Large intestine (tissue), 3 donors: ENCODE results near the gene EDEM1. TPM values are rescaled to one million over a fixed set of nuclear protein-coding genes. Genes with fewer than 3 reads are reported as not detected.

ENCODE experiments used
- DNase-seq, 2 donors: peaks; one replicate each; pipeline versions ENCODE4 v3.0.0 to v3.0.0-alpha.2; 2013
- H3K27ac ChIP-seq: one replicate; pipeline ENCODE4 v1.5.1; 2013; ENCODE audit warnings: low read length
- H3K27me3 ChIP-seq: 2 replicates; pipeline ENCODE4 v1.6.1; 2013; ENCODE audit warnings: low read length; ENCODE audit not compliant: control insufficient read depth, insufficient read depth
- H3K36me3 ChIP-seq: 2 replicates; pipeline ENCODE4 v1.6.1; 2013; ENCODE audit warnings: low read length; ENCODE audit not compliant: control insufficient read depth, insufficient read depth
- H3K4me1 ChIP-seq: one replicate; pipeline ENCODE4 v1.6.1; 2013; ENCODE audit warnings: low read length; ENCODE audit not compliant: control insufficient read depth, insufficient read depth
- H3K4me3 ChIP-seq: one replicate; pipeline ENCODE4 v1.5.1; 2013; ENCODE audit warnings: low read length
- H3K9me3 ChIP-seq: one replicate; pipeline ENCODE4 v1.6.1; 2013; ENCODE audit warnings: mild to moderate bottlenecking, low read depth, low read length, moderate library complexity; ENCODE audit not compliant: control insufficient read depth
- WGBS: methylation state at CpG from one replicate; pipeline ENCODE4 v1.1.5; 2013; ENCODE audit warnings: low lambda C conversion rate; ENCODE audit not compliant: insufficient coverage; 5-methylcytosine and 5-hydroxymethylcytosine counted together
- polyA plus RNA-seq: library from polyadenylated mRNA; unstranded; fragments of 120-200 nt; gene quantifications from one replicate; pipeline ENCODE4 v1.2.1, GENCODE V29; 2013

The EDEM1 gene
- polyA plus RNA-seq, 1 donor = 22.2 TPM

GRCh38 chr3:5149306-5149880 lies 38.1 kb upstream of the EDEM1 start:
- Histone ChIP-seq H3K4me1 (no peaks in the 10 kb centered on the region), H3K27ac (no peak overlapping the region), H3K36me3 (peaks cover 6% of the 10 kb centered on the region), H3K9me3 (no peaks in the 10 kb centered on the region), H3K27me3 (no peaks in the 10 kb centered on the region), H3K4me3 (no peak overlapping the region)
- 73% methylated on average over 3 of the region's 7 CpGs for WGBS
- DNase-seq = no peak

- Histone ChIP-seq H3K27me3 (no peaks in the 10 kb centered on the region), H3K36me3 (peaks cover 3% of the 10 kb centered on the region), H3K27ac (no peak overlapping the region), H3K4me1 (no peaks in the 10 kb centered on the region), H3K4me3 (no peak overlapping the region), H3K9me3 (no peaks in the 10 kb centered on the region)
- DNase-seq = no peak
- no CpG with 5 or more reads among the region's 6 CpGs for WGBS
Observed at GRCh38 chr3:5151586-5151985, 35.9 kb upstream of the EDEM1 start.

- H3K4me1 ChIP-seq = no peaks in the 10 kb centered on the region
- WGBS = no CpG with 5 or more reads among the region's 4 CpGs
- no peak for DNase-seq
- no peak overlapping the region for H3K4me3 ChIP-seq
- H3K27me3 ChIP-seq = no peaks in the 10 kb centered on the region
- no peaks in the 10 kb centered on the region for H3K9me3 ChIP-seq
- no peak overlapping the region for H3K27ac ChIP-seq
- peaks cover 3% of the 10 kb centered on the region for H3K36me3 ChIP-seq
Observed at GRCh38 chr3:5153074-5153473, 34.4 kb upstream of the EDEM1 start.

GRCh38 chr3:5155241-5155640 lies 32.3 kb upstream of the EDEM1 start:
- no peak for DNase-seq

GRCh38 chr3:5160321-5160720 lies 27.2 kb upstream of the EDEM1 start:
- H3K4me3 ChIP-seq = no peak overlapping the region
- H3K9me3 ChIP-seq = no peaks in the 10 kb centered on the region
- no peak overlapping the region for H3K27ac ChIP-seq
- no peaks in the 10 kb centered on the region for H3K27me3 ChIP-seq
- H3K4me1 ChIP-seq = no peaks in the 10 kb centered on the region
- no peaks in the 10 kb centered on the region for H3K36me3 ChIP-seq
- no CpG with 5 or more reads among the region's 3 CpGs for WGBS
- no peak for DNase-seq

More at GRCh38 chr3:5155241-5155640, 32.3 kb upstream of the EDEM1 start:
- Histone ChIP-seq H3K4me1 (no peaks in the 10 kb centered on the region), H3K4me3 (no peak overlapping the region), H3K27ac (no peak overlapping the region), H3K27me3 (no peaks in the 10 kb centered on the region), H3K9me3 (no peaks in the 10 kb centered on the region), H3K36me3 (no peaks in the 10 kb centered on the region)

- Histone ChIP-seq H3K27ac (no peak overlapping the region), H3K27me3 (no peaks in the 10 kb centered on the region), H3K9me3 (no peaks in the 10 kb centered on the region), H3K4me3 (no peak overlapping the region), H3K4me1 (no peaks in the 10 kb centered on the region), H3K36me3 (no peaks in the 10 kb centered on the region)
- no peak for DNase-seq
- no CpG with 5 or more reads among the region's 4 CpGs for WGBS
Observed at GRCh38 chr3:5160940-5161858, 26.3 kb upstream of the EDEM1 start.

GRCh38 chr3:5162102-5162501 lies 25.4 kb upstream of the EDEM1 start:
- DNase-seq = no peak
- no peaks in the 10 kb centered on the region for H3K9me3 ChIP-seq
- H3K27ac ChIP-seq = no peak overlapping the region
- H3K4me1 ChIP-seq = no peaks in the 10 kb centered on the region
- no peak overlapping the region for H3K4me3 ChIP-seq
- WGBS = no CpG with 5 or more reads among the region's 1 CpG
- H3K36me3 ChIP-seq = no peaks in the 10 kb centered on the region
- no peaks in the 10 kb centered on the region for H3K27me3 ChIP-seq

DNA sequence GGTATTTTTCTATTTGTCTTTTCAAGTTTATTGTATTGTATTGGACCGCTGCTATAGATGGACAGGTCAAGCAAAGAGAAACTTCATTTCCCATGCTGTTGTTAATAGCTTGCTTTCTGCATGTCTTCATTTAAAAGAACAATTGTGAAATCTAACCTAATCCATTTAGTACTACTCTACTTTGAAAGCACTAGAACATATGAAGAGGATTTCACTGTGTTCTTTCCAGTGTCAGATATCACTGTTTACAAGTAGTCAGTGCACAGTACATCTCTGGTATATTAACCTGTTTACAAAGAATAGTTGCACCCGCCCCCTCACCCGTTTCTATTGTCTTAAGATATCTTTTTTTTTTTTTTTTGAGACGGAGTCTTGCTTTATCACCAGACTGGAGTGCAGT lies 21.8 kb upstream of the EDEM1 start:
- no peak overlapping the region for H3K27ac ChIP-seq
- H3K27me3 ChIP-seq = no peaks in the 10 kb centered on the region
- no peaks in the 10 kb centered on the region for H3K9me3 ChIP-seq
- H3K36me3 ChIP-seq = no peaks in the 10 kb centered on the region
- DNase-seq = no peak
- no peak overlapping the region for H3K4me3 ChIP-seq
- H3K4me1 ChIP-seq = no peaks in the 10 kb centered on the region
- 100% methylated on average over 2 of the region's 4 CpGs for WGBS

GRCh38 chr3:5166846-5167245 lies 20.7 kb upstream of the EDEM1 start:
- H3K27me3 ChIP-seq = no peaks in the 10 kb centered on the region
- no CpG with 5 or more reads among the region's 2 CpGs for WGBS
- H3K36me3 ChIP-seq = peaks cover 9% of the 10 kb centered on the region
- no peak for DNase-seq
- no peak overlapping the region for H3K27ac ChIP-seq
- no peak overlapping the region for H3K4me3 ChIP-seq
- H3K9me3 ChIP-seq = no peaks in the 10 kb centered on the region
- H3K4me1 ChIP-seq = no peaks in the 10 kb centered on the region

DNA sequence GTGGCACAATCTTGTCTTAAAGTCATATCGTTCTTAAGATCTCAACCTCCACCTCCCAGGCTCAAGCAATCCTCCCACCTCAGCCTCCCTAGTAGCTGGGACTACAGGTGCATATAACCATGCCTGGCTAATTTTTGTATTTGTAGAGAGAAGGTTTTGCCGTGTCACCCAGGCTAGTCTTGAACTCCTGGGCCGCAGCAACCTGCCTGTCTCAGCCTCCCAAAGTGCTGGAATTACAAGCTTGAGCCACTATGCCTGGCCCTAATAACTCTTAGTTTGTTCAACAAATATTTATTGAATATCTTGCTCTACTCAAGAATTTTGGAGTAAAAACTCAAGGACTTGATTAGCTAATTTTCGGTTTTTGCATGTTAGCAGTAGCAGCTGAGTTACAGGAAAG lies 19.4 kb upstream of the EDEM1 start:
- H3K27ac ChIP-seq = no peak overlapping the region
- no peaks in the 10 kb centered on the region for H3K9me3 ChIP-seq
- peaks cover 17% of the 10 kb centered on the region for H3K36me3 ChIP-seq
- DNase-seq = no peak
- H3K4me1 ChIP-seq = no peaks in the 10 kb centered on the region
- WGBS = 20% methylated on average over 1 of the region's 4 CpGs
- no peak overlapping the region for H3K4me3 ChIP-seq
- H3K27me3 ChIP-seq = no peaks in the 10 kb centered on the region

- H3K36me3 ChIP-seq = peaks cover 24% of the 10 kb centered on the region
- H3K27ac ChIP-seq = no peak overlapping the region
- WGBS = 50% methylated on average over 1 of the region's 2 CpGs
- no peak overlapping the region for H3K4me3 ChIP-seq
- no peaks in the 10 kb centered on the region for H3K27me3 ChIP-seq
- H3K4me1 ChIP-seq = no peaks in the 10 kb centered on the region
- no peaks in the 10 kb centered on the region for H3K9me3 ChIP-seq
- DNase-seq = no peak
Observed at GRCh38 chr3:5169807-5170206, 17.7 kb upstream of the EDEM1 start.
